ENCODE results near the gene NCAM1.

Gene NCAM1

DNA sequence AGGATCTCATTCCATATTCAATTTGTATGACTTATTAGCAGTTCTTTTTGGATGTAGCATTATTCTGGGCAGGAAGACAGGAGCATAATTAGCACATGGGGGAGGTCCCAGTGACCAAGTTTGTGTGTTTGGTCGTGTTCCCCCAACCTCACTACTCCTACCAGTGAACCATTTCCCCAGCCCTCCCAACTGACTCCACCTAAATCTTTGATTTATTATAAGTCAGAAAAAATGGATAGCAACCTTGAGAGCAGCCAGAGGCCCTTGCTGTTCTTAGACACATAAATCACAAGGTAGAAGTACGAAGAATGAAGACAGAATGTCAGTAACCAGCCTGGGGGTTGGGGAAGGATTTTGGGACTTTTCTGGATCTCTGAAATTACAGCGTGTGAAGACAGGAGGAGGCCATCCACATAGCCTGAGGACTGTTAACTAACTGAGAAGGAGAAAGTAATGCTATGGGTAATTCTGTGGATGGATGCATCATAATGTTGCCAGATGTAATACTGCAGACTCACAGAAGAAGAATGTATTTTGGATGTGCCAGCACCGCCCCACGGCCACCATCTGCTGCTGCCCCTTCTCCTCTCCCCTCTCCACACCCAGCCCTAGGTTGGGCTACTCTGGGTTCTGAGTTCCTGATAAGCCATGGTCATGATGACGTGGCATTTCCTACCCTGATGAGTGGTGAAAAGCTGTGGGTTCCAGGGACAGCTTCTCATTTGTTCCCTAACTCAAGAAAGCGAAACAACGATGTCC, 228.9 kb downstream of the NCAM1 start:
- DNase-seq (ENCODE audit: low read depth): peak; percentile 83
- H3K4me3 ChIP-seq (ENCODE audit: low read length): no peak overlapping the region

DNA sequence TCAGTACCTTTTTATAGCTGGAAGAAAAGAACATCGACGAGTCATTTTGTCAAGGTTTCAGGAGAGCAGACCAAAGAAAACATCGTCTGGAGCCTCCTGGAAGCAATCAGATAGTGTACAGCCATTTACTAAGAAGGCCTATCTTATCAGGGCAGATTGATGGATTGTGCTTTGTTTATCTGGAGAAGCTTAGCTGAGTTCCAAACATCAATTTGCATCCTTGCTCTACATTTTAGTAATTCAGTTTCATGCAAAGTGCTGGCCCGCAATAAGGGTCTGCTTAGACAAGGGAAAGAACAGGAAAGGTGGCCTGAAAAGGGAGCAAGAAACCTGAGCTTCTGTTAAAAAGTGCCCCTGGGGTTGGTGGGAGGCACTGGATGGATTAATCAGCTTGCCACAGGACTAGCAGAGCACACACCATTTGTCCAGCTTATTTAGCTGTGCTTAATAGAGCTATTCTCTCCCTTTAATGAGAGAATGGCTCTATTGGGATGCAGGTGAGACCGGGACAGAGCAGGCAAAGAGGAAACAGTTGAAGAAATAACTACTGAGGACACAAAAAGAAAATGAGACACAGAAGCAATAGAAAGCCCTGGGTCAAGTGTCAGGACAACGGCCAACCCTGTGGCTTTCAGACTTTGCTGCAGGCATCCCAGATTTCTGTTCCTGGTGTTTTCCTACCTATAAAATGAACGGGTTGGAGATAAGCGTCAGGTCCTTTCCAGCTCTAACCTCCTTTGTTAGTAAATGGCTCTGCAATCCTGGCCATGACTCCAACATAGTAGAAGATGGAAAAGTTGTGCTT, 231.1 kb downstream of the NCAM1 start:
- no peak overlapping the region for H3K4me3 ChIP-seq (ENCODE audit: low read length)
- TF ChIP-seq, protein P1, sequence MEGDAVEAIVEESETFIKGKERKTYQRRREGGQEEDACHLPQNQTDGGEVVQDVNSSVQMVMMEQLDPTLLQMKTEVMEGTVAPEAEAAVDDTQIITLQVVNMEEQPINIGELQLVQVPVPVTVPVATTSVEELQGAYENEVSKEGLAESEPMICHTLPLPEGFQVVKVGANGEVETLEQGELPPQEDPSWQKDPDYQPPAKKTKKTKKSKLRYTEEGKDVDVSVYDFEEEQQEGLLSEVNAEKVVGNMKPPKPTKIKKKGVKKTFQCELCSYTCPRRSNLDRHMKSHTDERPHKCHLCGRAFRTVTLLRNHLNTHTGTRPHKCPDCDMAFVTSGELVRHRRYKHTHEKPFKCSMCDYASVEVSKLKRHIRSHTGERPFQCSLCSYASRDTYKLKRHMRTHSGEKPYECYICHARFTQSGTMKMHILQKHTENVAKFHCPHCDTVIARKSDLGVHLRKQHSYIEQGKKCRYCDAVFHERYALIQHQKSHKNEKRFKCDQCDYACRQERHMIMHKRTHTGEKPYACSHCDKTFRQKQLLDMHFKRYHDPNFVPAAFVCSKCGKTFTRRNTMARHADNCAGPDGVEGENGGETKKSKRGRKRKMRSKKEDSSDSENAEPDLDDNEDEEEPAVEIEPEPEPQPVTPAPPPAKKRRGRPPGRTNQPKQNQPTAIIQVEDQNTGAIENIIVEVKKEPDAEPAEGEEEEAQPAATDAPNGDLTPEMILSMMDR (IDR thresholded peaks at IDR 0.05; ENCODE audit: insufficient read depth, low read depth, low read length, missing control alignments): no peak
- no peak for DNase-seq (ENCODE audit: low read depth)

More for the DNA sequence above, 228.9 kb downstream of the NCAM1 start:
- TF ChIP-seq, protein P1 (IDR thresholded peaks at IDR 0.05; ENCODE audit: insufficient read depth, low read depth, low read length, missing control alignments): no peak

DNA sequence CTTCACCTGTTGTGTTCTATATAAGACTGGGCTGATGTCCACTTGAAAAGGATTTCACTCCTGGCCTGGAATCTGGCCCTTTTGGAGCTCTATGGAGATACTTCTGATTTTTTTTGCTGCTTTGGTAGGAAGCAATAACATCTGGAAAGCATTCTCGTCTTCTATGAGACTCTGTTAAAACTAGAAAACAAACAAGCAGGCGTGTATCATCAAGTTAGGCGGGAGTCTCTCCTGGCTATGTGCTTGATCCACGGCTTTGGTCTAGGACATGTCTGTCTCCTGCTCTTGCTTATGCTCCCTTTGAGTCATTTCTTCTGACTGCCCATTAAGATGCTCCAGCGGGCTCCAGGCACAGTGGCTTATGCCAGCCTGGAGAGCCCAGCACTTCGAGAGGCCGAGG, 231.8 kb downstream of the NCAM1 start:
- DNase-seq (ENCODE audit: low read depth): no peak
- no peak overlapping the region for H3K4me3 ChIP-seq (ENCODE audit: low read length)
- TF ChIP-seq, protein P1 (IDR thresholded peaks at IDR 0.05; ENCODE audit: insufficient read depth, low read depth, low read length, missing control alignments): no peak

DNA sequence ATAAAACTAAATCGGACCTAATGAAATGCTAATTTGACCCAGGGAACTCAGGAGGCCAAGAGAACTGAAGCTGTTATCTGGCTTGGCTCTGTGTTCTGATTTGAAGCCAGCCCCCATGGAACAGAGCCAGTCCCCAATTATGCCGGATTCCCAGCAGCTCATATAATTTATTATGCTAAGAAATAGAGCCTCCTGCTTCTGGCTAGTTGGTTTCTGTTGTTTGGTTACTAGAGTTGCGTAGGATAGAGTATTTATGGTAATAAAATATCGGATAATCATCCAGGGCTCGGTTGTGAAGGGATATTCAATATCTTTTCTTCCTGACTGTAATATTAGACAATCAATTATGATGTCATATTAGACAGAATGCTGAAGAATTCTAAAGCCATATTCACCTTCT, 232.7 kb downstream of the NCAM1 start:
- TF ChIP-seq, protein P1 (IDR thresholded peaks at IDR 0.05; ENCODE audit: insufficient read depth, low read depth, low read length, missing control alignments): no peak

DNA sequence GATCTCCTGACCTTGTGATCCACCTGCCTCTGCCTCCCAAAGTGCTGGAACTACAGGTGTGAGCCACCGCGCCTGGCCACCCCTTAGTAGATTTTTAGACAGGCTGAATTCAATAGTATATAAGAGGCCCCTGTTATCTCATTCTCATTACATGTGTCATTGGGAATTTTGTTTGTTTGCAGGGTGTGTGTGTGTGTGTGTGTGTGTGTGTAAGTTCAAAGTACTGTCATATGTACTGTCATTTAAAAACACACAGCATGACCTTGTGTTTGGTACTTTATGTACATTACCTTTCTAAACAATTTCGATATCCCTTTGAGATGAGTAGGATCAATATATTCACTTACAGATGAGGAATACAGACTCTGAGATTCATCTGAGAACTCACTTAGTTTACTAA, 234.5 kb downstream of the NCAM1 start:
- no peak for DNase-seq (ENCODE audit: low read depth)
- TF ChIP-seq, protein P1 (IDR thresholded peaks at IDR 0.05; ENCODE audit: insufficient read depth, low read depth, low read length, missing control alignments): no peak
- H3K4me3 ChIP-seq (ENCODE audit: low read length): no peak overlapping the region

More for the DNA sequence above, 232.7 kb downstream of the NCAM1 start:
- H3K4me3 ChIP-seq (ENCODE audit: low read length): no peak overlapping the region
- DNase-seq (ENCODE audit: low read depth): no peak

DNA sequence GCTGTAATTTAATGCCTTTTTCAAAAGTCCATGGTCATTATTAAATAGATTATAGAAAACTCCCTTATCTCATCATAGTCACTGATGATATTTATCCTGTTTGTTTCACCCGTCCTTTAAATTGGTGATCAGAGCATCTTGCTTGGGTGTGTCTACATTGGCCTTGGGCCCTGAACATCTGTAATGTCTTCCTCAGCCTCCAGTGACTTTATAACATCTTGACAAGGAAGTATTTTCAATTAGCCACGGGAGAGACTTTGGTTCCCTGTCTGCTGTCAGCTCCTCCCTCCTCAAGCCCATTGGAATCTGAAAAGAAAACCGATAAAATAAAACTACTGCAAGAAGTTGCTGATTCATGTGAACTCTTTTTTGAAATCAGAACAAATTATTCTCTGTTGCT, 236.2 kb downstream of the NCAM1 start:
- DNase-seq (ENCODE audit: low read depth): no peak
- TF ChIP-seq, protein P1 (IDR thresholded peaks at IDR 0.05; ENCODE audit: insufficient read depth, low read depth, low read length, missing control alignments): no peak
- no peak overlapping the region for H3K4me3 ChIP-seq (ENCODE audit: low read length)
